Lower leg skin (tissue), 4 donors: ENCODE results near the gene PRR20G. TPM values are rescaled to one million over a fixed set of nuclear protein-coding genes. Genes with fewer than 3 reads are reported as not detected.

Experiments used
- DNase-seq, 2 donors: peaks; one replicate each; pipeline ENCODE4 v3.0.0-alpha.2; 2019; ENCODE audit warnings: low spot score in 2 of 2
- H3K4me3 ChIP-seq: fragments of 200-600 bp; sonication (generic); 2 replicates; pipeline ENCODE4 v1.5.1; 2017; ENCODE audit warnings: mild to moderate bottlenecking, low read depth; ENCODE audit not compliant: poor library complexity, severe bottlenecking
- POLR2A ChIP-seq, 2 donors: fragments of 450-650 bp; IDR thresholded peaks; one replicate each; pipeline ENCODE4 v1.6.1; 2016 to 2017; ENCODE audit warnings: antibody characterized with exemption in 2 of 2, mild to moderate bottlenecking in 1 of 2, moderate library complexity in 1 of 2
- WGBS, 2 donors: methylation state at CpG; one replicate each; pipeline ENCODE4 v1.1.5; 2018; 5-methylcytosine and 5-hydroxymethylcytosine counted together
- intact Hi-C: fragments of 100-400 bp; cut with DNase I; formaldehyde crosslinking; loops from one replicate; pipeline ENCODE4 v1.15.0; 2023; ENCODE audit warnings: low total_unique reads
- total RNA-seq, 4 donors: library from RNA; depleted of rRNA; stranded (reverse); fragments of >200 nt; gene quantifications; one replicate each; pipeline ENCODE4 v1.1.0, GENCODE V29; 2016
- TF ChIP-seq, protein P1 (sequence below), 3 donors: fragments of 450-650 bp; IDR thresholded peaks; one replicate each; pipeline ENCODE4 v1.5.1; 2016; ENCODE audit warnings: antibody characterized with exemption in 3 of 3, mild to moderate bottlenecking in 3 of 3, moderate library complexity in 2 of 3

PRR20G gene
- total RNA-seq, 4 donors from 2014 or later: not detected

DNA sequence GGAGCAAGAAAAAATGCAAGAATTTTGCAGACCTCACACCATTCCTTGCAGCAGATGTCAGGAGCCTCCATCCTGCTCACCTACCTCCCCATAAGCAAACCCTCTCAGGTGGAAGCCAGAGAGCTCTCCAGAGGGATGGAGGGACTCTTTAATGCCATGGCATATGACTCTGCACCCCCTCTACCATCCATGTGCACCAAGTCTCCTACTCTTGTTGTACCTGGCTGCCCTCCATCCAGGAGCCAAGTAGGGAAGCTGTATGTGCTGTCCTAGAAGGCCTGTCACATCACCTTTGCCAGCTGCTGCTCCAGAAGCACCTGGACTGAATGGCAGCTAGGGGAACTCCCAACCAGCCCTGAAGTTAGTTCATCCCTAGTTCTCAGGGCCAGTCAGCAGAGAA is 38.5 kb upstream of the PRR20G start:
- no peak overlapping the region for H3K4me3 ChIP-seq
- TF ChIP-seq, protein P1, sequence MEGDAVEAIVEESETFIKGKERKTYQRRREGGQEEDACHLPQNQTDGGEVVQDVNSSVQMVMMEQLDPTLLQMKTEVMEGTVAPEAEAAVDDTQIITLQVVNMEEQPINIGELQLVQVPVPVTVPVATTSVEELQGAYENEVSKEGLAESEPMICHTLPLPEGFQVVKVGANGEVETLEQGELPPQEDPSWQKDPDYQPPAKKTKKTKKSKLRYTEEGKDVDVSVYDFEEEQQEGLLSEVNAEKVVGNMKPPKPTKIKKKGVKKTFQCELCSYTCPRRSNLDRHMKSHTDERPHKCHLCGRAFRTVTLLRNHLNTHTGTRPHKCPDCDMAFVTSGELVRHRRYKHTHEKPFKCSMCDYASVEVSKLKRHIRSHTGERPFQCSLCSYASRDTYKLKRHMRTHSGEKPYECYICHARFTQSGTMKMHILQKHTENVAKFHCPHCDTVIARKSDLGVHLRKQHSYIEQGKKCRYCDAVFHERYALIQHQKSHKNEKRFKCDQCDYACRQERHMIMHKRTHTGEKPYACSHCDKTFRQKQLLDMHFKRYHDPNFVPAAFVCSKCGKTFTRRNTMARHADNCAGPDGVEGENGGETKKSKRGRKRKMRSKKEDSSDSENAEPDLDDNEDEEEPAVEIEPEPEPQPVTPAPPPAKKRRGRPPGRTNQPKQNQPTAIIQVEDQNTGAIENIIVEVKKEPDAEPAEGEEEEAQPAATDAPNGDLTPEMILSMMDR (IDR thresholded peaks at IDR 0.05): no peak
- TF ChIP-seq POLR2A (IDR thresholded peaks at IDR 0.05): no peak
- intact Hi-C loops: no loop called here
- no peak for DNase-seq

DNA sequence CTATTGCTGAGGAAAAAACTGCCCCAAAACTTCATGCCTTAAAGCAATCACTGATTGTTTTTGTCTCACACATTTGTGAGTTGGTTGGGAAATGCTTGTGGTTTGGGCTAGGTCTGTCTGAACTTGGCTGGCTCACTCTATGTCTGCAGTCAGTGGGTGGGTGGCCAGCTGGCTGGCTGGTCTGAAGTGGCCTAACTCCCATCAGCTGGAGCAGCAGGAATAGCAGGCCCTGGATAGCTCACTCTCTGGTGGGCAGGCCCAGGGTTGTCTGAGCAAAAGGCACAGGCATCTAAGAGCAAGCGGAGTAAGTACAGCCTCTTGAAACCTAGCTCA is 37.7 kb upstream of the PRR20G start:
- TF ChIP-seq POLR2A (IDR thresholded peaks at IDR 0.05): no peak
- TF ChIP-seq, protein P1 (IDR thresholded peaks at IDR 0.05): no peak
- intact Hi-C loops: no loop called here
- peak in 1 of 2 donors; percentile 48 for DNase-seq
- no peak overlapping the region for H3K4me3 ChIP-seq
- 71 to 87% methylated on average over 1 of the region's 1 CpG for WGBS, 2 donors

DNA sequence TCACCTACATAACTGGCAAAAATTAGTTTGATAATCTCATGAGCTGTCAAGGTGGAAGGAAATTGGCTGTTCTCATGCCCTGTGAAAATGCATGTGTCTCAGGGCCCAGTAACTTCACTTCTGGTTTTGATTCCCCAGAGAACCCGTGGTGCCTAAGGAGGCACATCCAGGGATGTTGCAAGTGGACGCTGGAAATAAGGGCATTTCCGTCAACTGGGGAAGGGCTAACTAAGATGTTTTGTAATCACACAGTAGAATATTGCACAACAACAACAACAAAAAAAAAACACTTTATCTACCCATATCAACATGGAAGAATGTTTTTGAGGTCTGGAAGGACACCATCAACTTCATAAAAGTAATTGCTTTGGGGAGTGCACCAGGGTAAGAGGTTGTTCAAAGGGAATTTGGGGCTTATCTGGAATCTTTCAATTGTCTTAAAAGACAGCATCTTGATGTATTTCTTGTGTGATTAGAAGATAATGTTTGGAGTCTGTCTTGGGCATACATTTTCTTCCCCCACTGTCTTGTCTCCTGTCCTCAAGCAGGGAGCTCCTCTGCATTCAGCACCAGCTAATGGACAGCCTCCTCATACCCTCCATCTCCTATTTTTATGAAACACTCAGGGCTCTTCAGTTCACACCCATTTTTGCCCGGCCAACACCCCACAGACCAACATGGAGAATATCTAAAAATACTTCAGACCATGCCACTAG is 37.2 kb upstream of the PRR20G start:
- WGBS, 2 donors: 64 to 74% methylated on average over 4 of the region's 4 CpGs
- TF ChIP-seq POLR2A (IDR thresholded peaks at IDR 0.05): no peak
- TF ChIP-seq, protein P1 (IDR thresholded peaks at IDR 0.05): no peak
- intact Hi-C loops: no loop called here
- no peak for DNase-seq
- no peak overlapping the region for H3K4me3 ChIP-seq

DNA sequence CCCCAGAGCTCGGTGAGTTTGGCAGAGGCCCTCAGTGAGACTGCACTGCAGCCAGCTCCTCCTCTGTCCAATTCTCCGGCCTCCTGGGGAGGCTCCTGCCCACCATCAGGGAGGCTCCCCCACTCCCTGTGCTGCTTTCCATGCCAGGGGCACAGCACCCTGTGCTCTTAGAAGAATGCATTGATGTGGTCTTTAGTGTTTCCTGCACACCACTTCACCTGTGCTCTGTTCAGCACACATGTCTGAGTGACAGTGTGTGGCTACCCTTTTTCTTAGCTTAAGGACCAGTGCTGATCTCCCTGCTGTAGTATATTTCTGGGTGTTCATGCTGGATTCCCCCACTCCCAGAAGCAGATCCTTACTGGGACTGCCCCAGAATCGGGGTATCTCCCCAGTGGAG is 36.2 kb upstream of the PRR20G start:
- TF ChIP-seq, protein P1 (IDR thresholded peaks at IDR 0.05): no peak
- no peak for TF ChIP-seq POLR2A (IDR thresholded peaks at IDR 0.05)
- DNase-seq: no peak
- 70 to 77% methylated on average over 2 to 3 of the region's 3 CpGs for WGBS, 2 donors
- intact Hi-C loops: no loop called here
- H3K4me3 ChIP-seq: no peak overlapping the region

DNA sequence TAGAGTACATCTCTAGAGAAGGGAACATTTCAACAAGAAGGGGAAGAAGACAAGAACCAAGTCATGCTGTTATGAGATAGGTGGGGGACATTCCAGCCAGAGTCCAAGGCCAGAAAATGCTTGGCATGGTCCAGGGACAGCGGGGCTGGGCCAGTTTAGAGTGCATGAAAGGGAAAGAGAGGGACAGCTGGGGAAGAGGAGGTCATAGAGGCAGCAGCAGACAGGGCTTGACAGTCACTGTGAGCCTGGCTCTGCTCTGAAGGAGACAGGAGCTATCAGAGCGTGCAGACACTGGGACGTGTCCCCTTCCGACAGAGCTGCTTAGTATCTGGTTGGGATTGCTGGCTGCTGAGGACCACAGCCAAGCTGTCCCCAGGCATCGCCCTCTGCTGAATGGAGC is 35.7 kb upstream of the PRR20G start:
- TF ChIP-seq POLR2A (IDR thresholded peaks at IDR 0.05): no peak
- TF ChIP-seq, protein P1 (IDR thresholded peaks at IDR 0.05): no peak
- H3K4me3 ChIP-seq: no peak overlapping the region
- WGBS, 2 donors: 70 to 72% methylated on average over 5 of the region's 5 CpGs

DNA sequence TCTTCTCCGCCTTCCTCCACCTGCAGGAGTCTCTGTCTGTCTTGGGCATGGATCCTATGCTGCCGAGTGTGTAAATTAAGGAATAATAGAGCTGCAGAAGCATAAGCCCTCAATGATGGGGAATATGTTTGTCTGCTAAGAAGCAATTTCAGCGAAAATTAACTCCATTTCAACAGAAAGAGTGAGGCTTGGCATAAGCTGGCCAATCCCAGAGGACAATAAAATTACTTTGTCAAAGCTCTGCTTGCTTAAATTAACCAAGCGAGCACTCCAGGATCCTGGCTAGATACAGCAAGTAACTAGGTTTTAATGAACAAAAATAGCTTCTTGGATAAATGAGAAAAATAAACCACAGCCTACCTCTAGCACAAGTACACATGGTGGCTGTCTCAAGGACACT is 33.5 kb upstream of the PRR20G start:
- 80% methylated on average over 4 of the region's 4 CpGs for WGBS, 2 donors
- intact Hi-C loops: no loop called here
- H3K4me3 ChIP-seq: no peak overlapping the region
- DNase-seq: no peak
- no peak for TF ChIP-seq POLR2A (IDR thresholded peaks at IDR 0.05)
- TF ChIP-seq, protein P1 (IDR thresholded peaks at IDR 0.05): no peak

More for the DNA sequence above, 35.7 kb upstream of the PRR20G start:
- no peak for DNase-seq
- intact Hi-C loops: no loop called here
